Activated T-helper 2 cell treated with anti-CD3 and anti-CD28 coated beads, Interferon-gamma antibody, Interleukin-2, Interleukin-4, amounts not matched to agents 10 μg/mL and 5 μg/mL and 100 μg/mL, durations not matched to agents 14 hours and 24 hours and 36 hours (primary cell): ENCODE results near the gene SMIM32. TPM values are rescaled to one million over a fixed set of nuclear protein-coding genes. Genes with fewer than 3 reads are reported as not detected.

Experiments used
- DNase-seq: peaks from one replicate; pipeline ENCODE4 v3.0.0; 2021; ENCODE audit warnings: low spot score
- H3K27ac Mint-ChIP-seq: one replicate; pipeline ENCODE4 v1.8.0; 2021; ENCODE audit warnings: mixed read lengths
- H3K27me3 Mint-ChIP-seq: one replicate; pipeline ENCODE4 v1.8.0; 2021; ENCODE audit warnings: low read depth, mixed read lengths
- H3K36me3 Mint-ChIP-seq: one replicate; pipeline ENCODE4 v1.8.0; 2021; ENCODE audit warnings: low read depth, mixed read lengths
- H3K4me1 Mint-ChIP-seq: one replicate; pipeline ENCODE4 v1.8.0; 2021; ENCODE audit warnings: low read depth, mixed read lengths
- H3K4me3 Mint-ChIP-seq: one replicate; pipeline ENCODE4 v1.8.0; 2021; ENCODE audit warnings: low read depth, mild to moderate bottlenecking, moderate library complexity, mixed read lengths
- H3K9me3 Mint-ChIP-seq: one replicate; pipeline ENCODE4 v1.8.0; 2021; ENCODE audit warnings: mixed read lengths
- intact Hi-C: fragments of 100-400 bp; cut with micrococcal nuclease; formaldehyde crosslinking; loops from one replicate; pipeline ENCODE4 v1.15.1; 2023
- total RNA-seq: library from RNA; stranded (reverse); gene quantifications from 2 replicates; pipeline ENCODE4 v1.2.3, GENCODE V29; 2022

The SMIM32 gene
- total RNA-seq, 1 donor from 2014 or later, result not detected

DNA sequence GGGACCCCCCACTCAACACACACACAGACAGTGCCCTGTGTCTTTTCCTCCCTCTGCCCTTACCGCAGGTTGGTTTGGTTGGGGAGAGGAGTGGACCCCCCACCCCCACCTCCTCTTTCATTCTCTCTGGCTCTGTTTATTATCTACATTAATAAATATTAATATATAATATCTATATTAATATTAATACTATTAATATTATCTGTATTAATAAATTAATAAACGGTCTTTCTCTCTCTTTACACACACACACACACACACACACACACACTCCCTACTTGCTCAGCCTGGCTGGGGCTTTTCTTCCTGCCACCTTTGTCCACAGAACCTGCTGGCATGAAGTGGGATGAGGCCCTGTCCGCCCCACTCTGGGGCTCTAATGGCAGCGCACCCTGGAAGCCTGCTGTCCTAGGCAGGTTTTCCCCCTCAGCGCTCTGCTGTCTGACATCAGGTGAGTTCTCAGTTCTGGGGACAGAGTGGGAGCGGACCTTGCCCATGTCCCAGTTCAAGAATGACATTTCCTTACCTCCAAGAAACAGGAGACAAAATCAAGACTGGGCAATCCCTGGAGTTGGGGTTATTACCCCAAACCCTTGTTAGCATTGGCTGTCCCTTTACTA is 10.5 kb upstream of the SMIM32 start:
- H3K36me3 Mint-ChIP-seq, result no peaks in the 10 kb centered on the region
- H3K9me3 Mint-ChIP-seq, result no peaks in the 10 kb centered on the region
- H3K27ac Mint-ChIP-seq, result no peak overlapping the region
- peaks cover 18% of the 10 kb centered on the region for H3K27me3 Mint-ChIP-seq
- H3K4me1 Mint-ChIP-seq, result no peaks in the 10 kb centered on the region
- intact Hi-C loops, result no loop called here
- DNase-seq, result no peak
- H3K4me3 Mint-ChIP-seq, result no peak overlapping the region

GRCh38 chr5:136202469-136203205 is 9.7 kb upstream of the SMIM32 start:
- Mint-ChIP-seq H3K9me3 (no peaks in the 10 kb centered on the region), H3K36me3 (no peaks in the 10 kb centered on the region), H3K27me3 (peaks cover 18% of the 10 kb centered on the region), H3K4me1 (no peaks in the 10 kb centered on the region), H3K27ac (no peak overlapping the region), H3K4me3 (no peak overlapping the region)
- intact Hi-C loops, result no loop called here
- DNase-seq, result no peak

DNA sequence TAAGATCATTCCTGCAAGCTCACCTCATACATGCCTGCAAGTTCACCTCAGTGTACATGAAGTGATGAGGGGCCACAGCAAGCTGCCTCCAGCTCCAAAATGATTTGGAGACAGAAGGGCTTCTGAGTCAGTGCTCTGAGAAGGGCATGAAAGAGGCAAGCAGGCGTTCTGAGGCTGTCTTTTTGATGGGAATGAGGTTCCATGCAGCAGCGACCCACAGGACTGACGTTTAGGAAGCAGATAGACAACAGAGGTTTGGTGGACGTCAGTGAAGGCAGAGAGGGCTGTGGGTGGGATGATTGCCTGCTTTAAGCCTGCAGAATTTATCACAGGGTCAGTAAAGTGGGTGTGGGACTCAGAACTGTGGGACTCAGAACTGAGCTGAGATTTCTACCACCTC is 8.9 kb upstream of the SMIM32 start:
- DNase-seq, result no peak
- H3K9me3 Mint-ChIP-seq, result no peaks in the 10 kb centered on the region
- intact Hi-C loops, result no loop called here
- H3K27me3 Mint-ChIP-seq, result peaks cover 18% of the 10 kb centered on the region
- no peak overlapping the region for H3K27ac Mint-ChIP-seq
- no peak overlapping the region for H3K4me3 Mint-ChIP-seq
- no peaks in the 10 kb centered on the region for H3K36me3 Mint-ChIP-seq
- H3K4me1 Mint-ChIP-seq, result no peaks in the 10 kb centered on the region

DNA sequence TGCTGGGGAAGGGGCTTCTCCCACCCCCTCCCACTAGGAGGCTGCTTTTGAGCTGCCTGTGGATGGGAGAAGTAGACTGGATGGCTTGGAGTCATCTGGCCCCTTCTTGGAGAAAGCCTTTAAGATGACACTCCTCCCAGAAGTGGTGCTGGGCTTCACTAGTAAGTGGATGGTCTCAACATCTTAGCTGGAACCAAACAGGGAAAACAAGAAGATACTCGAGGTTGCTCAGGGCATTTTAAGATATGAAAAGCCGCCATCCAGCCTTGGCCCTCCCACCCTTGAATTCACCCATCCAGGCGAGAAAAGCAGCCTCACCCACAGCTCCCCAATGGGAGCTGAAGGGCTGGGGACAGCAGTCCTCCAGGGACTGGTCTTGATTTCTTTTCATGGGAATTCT is 7.8 kb upstream of the SMIM32 start:
- H3K4me3 Mint-ChIP-seq, result no peak overlapping the region
- intact Hi-C loops, result no loop called here
- H3K27me3 Mint-ChIP-seq, result peaks cover 21% of the 10 kb centered on the region
- no peaks in the 10 kb centered on the region for H3K36me3 Mint-ChIP-seq
- DNase-seq, result no peak
- no peak overlapping the region for H3K27ac Mint-ChIP-seq
- H3K4me1 Mint-ChIP-seq, result no peaks in the 10 kb centered on the region
- H3K9me3 Mint-ChIP-seq, result no peaks in the 10 kb centered on the region

DNA sequence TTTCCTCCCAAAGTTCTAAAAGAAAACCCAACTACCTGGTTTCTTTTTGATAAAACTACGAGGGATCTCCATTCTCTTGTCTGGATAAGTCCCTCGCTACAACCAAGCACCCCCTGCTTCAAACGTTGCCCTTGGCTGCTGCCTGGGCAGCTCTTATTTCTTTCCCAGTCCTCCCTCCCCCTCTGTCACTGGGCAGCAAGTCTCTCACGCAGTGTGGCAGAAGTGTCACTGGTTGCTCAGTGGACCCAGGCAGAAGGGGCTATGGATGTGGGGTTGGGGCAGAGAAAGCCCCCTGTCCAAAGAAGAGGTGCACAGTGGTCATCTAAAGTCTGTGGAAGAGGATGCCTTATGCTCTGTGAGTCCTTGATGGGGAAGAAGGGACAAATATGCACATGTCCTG is 7.2 kb upstream of the SMIM32 start:
- no peak overlapping the region for H3K27ac Mint-ChIP-seq
- H3K4me1 Mint-ChIP-seq, result no peaks in the 10 kb centered on the region
- no peaks in the 10 kb centered on the region for H3K36me3 Mint-ChIP-seq
- intact Hi-C loops, result no loop called here
- DNase-seq, result no peak
- no peaks in the 10 kb centered on the region for H3K9me3 Mint-ChIP-seq
- H3K27me3 Mint-ChIP-seq, result peaks cover 24% of the 10 kb centered on the region
- H3K4me3 Mint-ChIP-seq, result no peak overlapping the region

DNA sequence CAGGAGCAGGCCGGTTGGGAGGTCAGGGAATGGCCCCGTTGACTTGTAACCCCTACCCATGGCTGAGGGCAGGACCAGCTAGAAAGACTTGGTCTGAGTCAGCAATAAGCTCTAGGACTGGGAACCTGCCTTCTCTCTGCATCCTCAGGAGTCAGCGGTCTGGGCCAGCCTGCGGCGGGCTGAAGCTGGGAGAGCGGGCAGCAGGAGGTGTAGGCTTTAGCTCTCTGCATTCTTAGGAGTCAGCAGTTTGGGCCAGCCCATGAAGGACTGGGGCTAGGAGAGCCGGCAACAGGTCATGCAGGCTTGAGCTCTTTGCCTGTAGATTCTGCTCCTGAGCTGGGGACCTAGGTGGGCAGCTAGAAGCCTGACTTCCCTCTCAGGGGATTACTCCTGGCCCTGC is 6.4 kb upstream of the SMIM32 start:
- H3K4me1 Mint-ChIP-seq, result no peaks in the 10 kb centered on the region
- no peak overlapping the region for H3K27ac Mint-ChIP-seq
- peaks cover 27% of the 10 kb centered on the region for H3K27me3 Mint-ChIP-seq
- no peaks in the 10 kb centered on the region for H3K9me3 Mint-ChIP-seq
- no peak for DNase-seq
- H3K4me3 Mint-ChIP-seq, result no peak overlapping the region
- H3K36me3 Mint-ChIP-seq, result no peaks in the 10 kb centered on the region
- intact Hi-C loops, result no loop called here

DNA sequence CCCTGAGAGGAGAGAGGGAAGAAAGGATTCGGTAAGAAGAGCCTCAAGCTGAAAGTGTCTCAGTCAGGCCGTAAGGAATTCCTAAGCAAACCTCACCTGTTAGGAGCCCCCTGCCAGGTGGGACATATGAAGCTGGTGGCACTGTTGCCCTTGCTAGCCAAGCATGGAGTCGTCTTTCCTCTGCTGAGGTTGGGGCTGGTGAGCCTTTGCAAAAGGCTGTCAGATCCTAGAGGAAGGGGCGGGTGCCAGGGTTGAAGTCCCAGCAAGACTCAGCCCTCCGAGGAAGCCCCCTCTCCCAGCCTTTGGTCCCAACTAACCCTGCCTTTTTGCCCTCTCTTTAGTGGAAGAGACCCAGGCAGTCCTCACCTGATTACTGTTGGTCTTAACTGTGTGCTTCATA is 5.5 kb upstream of the SMIM32 start:
- Mint-ChIP-seq H3K9me3 (no peaks in the 10 kb centered on the region), H3K36me3 (no peaks in the 10 kb centered on the region), H3K4me3 (no peak overlapping the region), H3K27me3 (peaks cover 31% of the 10 kb centered on the region), H3K27ac (no peak overlapping the region), H3K4me1 (no peaks in the 10 kb centered on the region)
- DNase-seq, result no peak
- intact Hi-C loops, result no loop called here

DNA sequence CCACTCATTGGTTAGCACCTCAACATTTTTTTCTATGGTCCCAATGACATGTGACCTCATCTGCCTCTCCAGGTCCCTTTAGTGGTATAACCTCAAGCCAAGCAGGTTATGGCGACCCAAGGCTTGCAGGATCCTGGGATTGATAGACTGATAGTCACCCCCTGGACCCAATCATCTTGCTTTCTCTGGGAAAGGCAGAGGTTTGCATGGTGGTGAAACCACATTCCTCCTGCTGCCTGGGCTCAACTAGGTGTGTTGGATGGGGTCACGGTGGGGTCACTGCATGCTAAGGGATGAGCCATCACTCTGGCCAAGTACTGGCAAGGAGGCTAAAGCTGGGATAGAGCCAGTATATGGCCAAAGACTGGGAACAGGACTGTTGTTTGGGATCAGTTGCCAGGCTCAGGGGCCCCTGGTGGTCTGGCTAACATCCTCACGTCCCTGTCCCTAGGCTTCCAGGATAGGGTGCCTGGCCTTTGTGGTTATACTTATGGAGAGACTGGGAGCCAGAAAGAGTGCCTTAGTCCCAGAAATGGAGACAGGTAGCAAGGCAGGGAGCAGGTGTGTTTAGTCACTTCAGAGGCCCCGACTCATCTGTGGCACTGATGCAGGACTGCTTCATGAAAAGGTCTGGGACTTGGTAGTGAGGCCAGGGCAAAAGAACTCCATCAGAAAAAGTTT is 4.6 kb upstream of the SMIM32 start:
- Mint-ChIP-seq H3K4me1 (no peaks in the 10 kb centered on the region), H3K27ac (no peak overlapping the region), H3K9me3 (no peaks in the 10 kb centered on the region), H3K4me3 (no peak overlapping the region), H3K36me3 (no peaks in the 10 kb centered on the region), H3K27me3 (peaks cover 30% of the 10 kb centered on the region)
- DNase-seq, result no peak
- intact Hi-C loops, result no loop called here

GRCh38 chr5:136195971-136196820 is 3.2 kb upstream of the SMIM32 start:
- H3K9me3 Mint-ChIP-seq, result no peaks in the 10 kb centered on the region
- no peak overlapping the region for H3K4me3 Mint-ChIP-seq
- intact Hi-C loops, result no loop called here
- no peaks in the 10 kb centered on the region for H3K36me3 Mint-ChIP-seq
- no peak for DNase-seq
- no peaks in the 10 kb centered on the region for H3K4me1 Mint-ChIP-seq
- H3K27ac Mint-ChIP-seq, result no peak overlapping the region
- H3K27me3 Mint-ChIP-seq, result peaks cover 32% of the 10 kb centered on the region

DNA sequence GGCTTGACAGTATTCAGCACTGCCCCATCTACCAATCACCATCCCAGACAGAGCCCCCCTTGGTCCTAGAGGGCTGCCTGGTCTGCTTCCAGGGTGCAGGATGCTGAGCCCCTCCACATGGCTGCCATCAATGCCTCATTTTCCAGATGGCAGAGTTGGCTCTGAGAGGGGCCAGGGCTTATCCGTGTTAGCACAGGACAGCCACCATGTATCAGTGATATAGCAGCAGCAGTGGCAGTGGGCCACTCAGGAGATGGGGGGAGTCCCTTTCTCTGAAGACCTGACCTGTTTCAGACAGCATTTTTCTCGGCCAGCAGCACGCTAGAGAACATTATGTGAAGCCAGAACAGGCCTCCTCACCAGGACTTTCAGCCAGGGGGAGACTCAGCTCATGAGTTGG is 1.6 kb upstream of the SMIM32 start:
- intact Hi-C loops, result no loop called here
- H3K9me3 Mint-ChIP-seq, result no peaks in the 10 kb centered on the region
- no peak overlapping the region for H3K27ac Mint-ChIP-seq
- DNase-seq, result no peak
- H3K4me1 Mint-ChIP-seq, result no peaks in the 10 kb centered on the region
- H3K27me3 Mint-ChIP-seq, result peaks cover 41% of the 10 kb centered on the region
- no peaks in the 10 kb centered on the region for H3K36me3 Mint-ChIP-seq
- H3K4me3 Mint-ChIP-seq, result no peak overlapping the region

- H3K27me3 Mint-ChIP-seq, result peaks cover 41% of the 10 kb centered on the region
- no peaks in the 10 kb centered on the region for H3K36me3 Mint-ChIP-seq
- H3K4me3 Mint-ChIP-seq, result no peak overlapping the region
- H3K27ac Mint-ChIP-seq, result no peak overlapping the region
- DNase-seq, result no peak
- intact Hi-C loops, result no loop called here
- no peaks in the 10 kb centered on the region for H3K4me1 Mint-ChIP-seq
- no peaks in the 10 kb centered on the region for H3K9me3 Mint-ChIP-seq
Observed at GRCh38 chr5:136193322-136193935, 467 bp upstream of the SMIM32 start.

- Mint-ChIP-seq H3K9me3 (no peaks in the 10 kb centered on the region), H3K27ac (no peak overlapping the region), H3K4me1 (no peaks in the 10 kb centered on the region), H3K4me3 (no peak overlapping the region), H3K27me3 (peaks cover 41% of the 10 kb centered on the region), H3K36me3 (no peaks in the 10 kb centered on the region)
- intact Hi-C loops, result no loop called here
- no peak for DNase-seq
Observed at GRCh38 chr5:136192015-136192525, 892 bp downstream of the SMIM32 start.
